GM19397 (cell line): ENCODE measurements around the gene MESP1.

Source experiments
- ATAC-seq: cut with Tn5 transposase; IDR thresholded peaks from one replicate; pipeline ENCODE4 v1.9.1; 2021; ENCODE audit warnings: mild to moderate bottlenecking, moderate library complexity; ENCODE audit not compliant: unreplicated experiment

MESP1 gene

GRCh38 chr15:89732451-89733172, 18.4 kb downstream of the MESP1 start:
- ATAC-seq, result no peak

GRCh38 chr15:89731275-89731674, 19.8 kb downstream of the MESP1 start:
- no peak for ATAC-seq

GRCh38 chr15:89728254-89728653, 22.8 kb downstream of the MESP1 start:
- no peak for ATAC-seq

GRCh38 chr15:89725064-89725463, 26.0 kb downstream of the MESP1 start:
- ATAC-seq, result no peak

- no peak for ATAC-seq
These were observed 26.4 kb downstream of the MESP1 start for GRCh38 chr15:89724621-89725020.

- ATAC-seq, result no peak
These were observed 28.0 kb downstream of the MESP1 start for GRCh38 chr15:89723031-89723430.

GRCh38 chr15:89714775-89715174, 36.3 kb downstream of the MESP1 start:
- no peak for ATAC-seq

- no peak for ATAC-seq
These were observed 43.5 kb downstream of the MESP1 start for GRCh38 chr15:89707577-89707976.

GRCh38 chr15:89704411-89704810, 46.6 kb downstream of the MESP1 start:
- ATAC-seq, result no peak
